Measurements from ENCODE around the gene KCTD11. TPM values are rescaled to one million over a fixed set of nuclear protein-coding genes. Genes with fewer than 3 reads are reported as not detected.

Gene KCTD11
- total and polyA plus RNA-seq, 2 of the 13 experiments (the other 11 are each of a cell fraction or from before 2014, with no cell fraction given): 1.6 to 2.6 TPM

- ATAC-seq (peak; percentile 40), DNase-seq (ENCODE audit: low spot score) (peak; percentile 79), FAIRE-seq (peak; percentile 80)
- WGBS (ENCODE audit: low lambda C conversion rate): 0% methylated on average over 9 of the region's 14 CpGs
- Histone ChIP-seq H3K36me3 (replicated peaks in 1 of 2; ENCODE audit: control insufficient read depth in 1 of 2, insufficient read depth in 2 of 2, low read length in 2 of 2) (peaks cover 21 to 43% of the 10 kb centered on the region in 2 experiments), H3K4me2 (ENCODE audit: low read depth, low read length) (peak overlapping the region; percentile 90), H3K27me3 (ENCODE audit: control insufficient read depth in 1 of 2, insufficient read depth in 2 of 2, low read length in 2 of 2) (no peaks in the 10 kb centered on the region), H3K79me2 (ENCODE audit: insufficient read depth, low read length) (peaks cover 43% of the 10 kb centered on the region), H4K20me1 (ENCODE audit: insufficient read depth, low read length) (peaks cover 48% of the 10 kb centered on the region), H2AFZ (ENCODE audit: low read length) (no peak overlapping the region), H3K9ac (ENCODE audit: insufficient read depth, low read depth, low read length) (peak overlapping the region; percentile 94), H3K9me3 (ENCODE audit: low read length) (no peaks in the 10 kb centered on the region), H3K27ac (ENCODE audit: extremely low read length, insufficient read depth, low read length) (peak overlapping the region; percentile 96), H3K4me3 (replicated peaks in 1 of 3; ENCODE audit: insufficient read depth in 1 of 3, low read depth in 2 of 3, low read length in 3 of 3) (peak overlapping the region; percentile 64 to 84 (median 77)), H3K4me1 (ENCODE audit: insufficient read depth, low read length) (peaks cover 55% of the 10 kb centered on the region)
- intact Hi-C loops (cut with micrococcal nuclease; ENCODE audit: unreplicated experiment) (no loop called here), in situ Hi-C loops (cut with HindIII; ENCODE audit: extremely low pct_ligation_motif_present, low pct_unique_long_range_greater_than_20kb) (no loop called here)
- ChIA-PET CTCF (ENCODE audit: low intra/inter-chr PET ratio, low total read pairs) (no interaction called here), POLR2A (interaction anchor here (0.7 to 3.0 kb wide), 5 partner anchors 21 to 95 kb away, joined by 3 to 17 read pairs (median 3); partner anchors contain the start of genes ACADVL, DLG4, NEURL4 and SLC2A4)
- BruUV-seq (replicated peaks): TSS peak; percentile 85
- TF ChIP-seq PRDM10 (CRISPR knock-in tag; IDR thresholded peaks at IDR 0.05; ENCODE audit: low read depth) (0 out of 2 replicates have a peak, but pooled peaks have one; percentile 53), EZH2 (conservative IDR thresholded peaks at IDR 0.05; ENCODE audit: low read depth, low read length) (no peak), ZNF777 (CRISPR knock-in tag; IDR thresholded peaks at IDR 0.05) (no peak), REL (CRISPR knock-in tag; conservative IDR thresholded peaks at IDR 0.05) (no peak), KLF6 (CRISPR knock-in tag; IDR thresholded peaks at IDR 0.05) (0 out of 2 replicates have a peak, but pooled peaks have one; percentile 23), ZBTB8A (CRISPR knock-in tag; IDR thresholded peaks at IDR 0.05; ENCODE audit: borderline replicate concordance, low read depth) (no peak), ASH2L (IDR thresholded peaks at IDR 0.05; ENCODE audit: insufficient read length, low read depth, low read length) (peak; percentile 29), ZNF143 (CRISPR knock-in tag; IDR thresholded peaks at IDR 0.05) (peak; percentile 83), ATF7-NPFF (CRISPR knock-in tag; IDR thresholded peaks at IDR 0.05; ENCODE audit: low read depth) (no peak), SP140L (CRISPR knock-in tag; IDR thresholded peaks at IDR 0.05; ENCODE audit: borderline replicate concordance) (no peak), ZNF235 (CRISPR knock-in tag; IDR thresholded peaks at IDR 0.05; ENCODE audit: borderline replicate concordance) (no peak), MAF1 (CRISPR knock-in tag; IDR thresholded peaks at IDR 0.05; ENCODE audit: borderline replicate concordance) (no peak), POLR2A (IDR thresholded peaks at IDR 0.05; ENCODE audit: insufficient read depth in 1 of 2, low read depth in 2 of 2, low read length in 2 of 2) (peak; percentile 37 to 69; a peak in 3 of 4 replicates), ZC3H4 (CRISPR knock-in tag; IDR thresholded peaks at IDR 0.05; ENCODE audit: borderline replicate concordance) (no peak; the same call in 1 of the 2 replicates), ADNP (CRISPR knock-in tag; IDR thresholded peaks at IDR 0.05) (no peak), ETV6 (CRISPR knock-in tag; conservative IDR thresholded peaks at IDR 0.05) (no peak), CHD2 (IDR thresholded peaks at IDR 0.05; ENCODE audit: low read depth, low read length) (no peak), KMT2B (CRISPR knock-in tag; IDR thresholded peaks at IDR 0.05) (no peak), HIC2 (CRISPR knock-in tag; IDR thresholded peaks at IDR 0.05; ENCODE audit: low read depth) (no peak)
Observed at GRCh38 chr17:7308625-7309433, 43.1 kb upstream of the KCTD11 start.
